Vagina (tissue), 2 donors: ENCODE results near the gene EFNA4. TPM values are rescaled to one million over a fixed set of nuclear protein-coding genes. Genes with fewer than 3 reads are reported as not detected.

Source experiments
- DNase-seq, 2 donors: peaks; one replicate each; pipeline ENCODE4 v3.0.0-alpha.2; 2017; ENCODE audit errors: extremely low spot score in 2 of 2
- H3K27ac ChIP-seq: fragments of 200-600 bp; sonication (generic); one replicate; pipeline ENCODE4 v1.5.1; 2019
- H3K27me3 ChIP-seq: fragments of 200-600 bp; sonication (generic); one replicate; pipeline ENCODE4 v1.5.1; 2019
- H3K36me3 ChIP-seq, 2 donors: fragments of 200-600 bp; sonication (generic); one replicate each; pipeline ENCODE4 v1.5.1; 2017 to 2019
- H3K4me1 ChIP-seq: fragments of 200-600 bp; sonication (generic); one replicate; pipeline ENCODE4 v1.5.1; 2019
- H3K4me3 ChIP-seq, 2 donors: fragments of 200-600 bp; sonication (generic); 1 replicate in 1 of 2; 2 replicates in 1 of 2; pipeline ENCODE4 v1.5.1; 2016 to 2019
- H3K9me3 ChIP-seq: fragments of 200-600 bp; sonication (generic); one replicate; pipeline ENCODE4 v1.5.1; 2019
- CTCF ChIP-seq, 3 experiments: fragments of 450-650 bp in 2 of 3; fragments of 200-600 bp in 1 of 3; sonication (generic) in 1 of 3; IDR thresholded peaks; one replicate each; pipeline ENCODE4 v1.5.1; 2017 to 2019; ENCODE audit warnings: antibody characterized with exemption in 3 of 3, mild to moderate bottlenecking in 2 of 3, moderate library complexity in 2 of 3
- POLR2A ChIP-seq, 2 donors: fragments of 450-650 bp; IDR thresholded peaks; one replicate each; pipeline ENCODE4 v1.6.1; 2017; ENCODE audit warnings: antibody characterized with exemption in 2 of 2, mild to moderate bottlenecking in 2 of 2, moderate library complexity in 2 of 2
- POLR2AphosphoS5 ChIP-seq, 2 donors: sonication (generic); formaldehyde crosslinking; IDR thresholded peaks; one replicate each; pipeline ENCODE4 v1.9.0; 2017; ENCODE audit warnings: antibody characterized with exemption in 2 of 2, mild to moderate bottlenecking in 2 of 2, low read depth in 1 of 2; ENCODE audit not compliant: insufficient read depth in 1 of 2
- intact Hi-C: fragments of 100-400 bp; cut with DNase I; formaldehyde crosslinking; loops from one replicate; pipeline ENCODE4 v1.15.1; 2023
- total RNA-seq: library from RNA; depleted of rRNA; stranded (reverse); fragments of >200 nt; gene quantifications from one replicate; pipeline ENCODE4 v1.2.3, GENCODE V29; 2016

The EFNA4 gene
- total RNA-seq, 1 donor from 2014 or later = 13.8 TPM

GRCh38 chr1:155043301-155043702 is 20.2 kb upstream of the EFNA4 start:
- H3K4me1 ChIP-seq = peaks cover 21% of the 10 kb centered on the region
- intact Hi-C loops = no loop called here

GRCh38 chr1:155043793-155044192 is 19.7 kb upstream of the EFNA4 start:
- Histone ChIP-seq H3K4me3 (no peak overlapping the region), H3K27me3 (no peaks in the 10 kb centered on the region), H3K4me1 (peaks cover 22% of the 10 kb centered on the region), H3K27ac (no peak overlapping the region), H3K36me3 (no peaks in the 10 kb centered on the region), H3K9me3 (no peaks in the 10 kb centered on the region)
- no peak for TF ChIP-seq POLR2AphosphoS5 (IDR thresholded peaks at IDR 0.05; ENCODE audit: insufficient read depth in 1 of 2, low read depth in 1 of 2)
- TF ChIP-seq POLR2A (IDR thresholded peaks at IDR 0.05) = no peak
- TF ChIP-seq CTCF (IDR thresholded peaks at IDR 0.05) = no peak
- no peak for DNase-seq
- intact Hi-C loops = no loop called here

More at GRCh38 chr1:155043301-155043702, 20.2 kb upstream of the EFNA4 start:
- no peak for TF ChIP-seq CTCF (IDR thresholded peaks at IDR 0.05)
- TF ChIP-seq POLR2AphosphoS5 (IDR thresholded peaks at IDR 0.05; ENCODE audit: insufficient read depth in 1 of 2, low read depth in 1 of 2) = no peak
- no peak for TF ChIP-seq POLR2A (IDR thresholded peaks at IDR 0.05)
- no peak overlapping the region for H3K27ac ChIP-seq
- no peaks in the 10 kb centered on the region for H3K9me3 ChIP-seq
- H3K4me3 ChIP-seq = no peak overlapping the region
- no peaks in the 10 kb centered on the region for H3K27me3 ChIP-seq
- no peaks in the 10 kb centered on the region for H3K36me3 ChIP-seq
- DNase-seq = no peak

- Histone ChIP-seq H3K4me3 (no peak overlapping the region), H3K4me1 (peaks cover 22% of the 10 kb centered on the region), H3K9me3 (no peaks in the 10 kb centered on the region), H3K27me3 (no peaks in the 10 kb centered on the region), H3K36me3 (no peaks in the 10 kb centered on the region), H3K27ac (no peak overlapping the region)
- no peak for DNase-seq
- intact Hi-C loops = no loop called here
- TF ChIP-seq POLR2AphosphoS5 (IDR thresholded peaks at IDR 0.05; ENCODE audit: insufficient read depth in 1 of 2, low read depth in 1 of 2) = no peak
- TF ChIP-seq CTCF (IDR thresholded peaks at IDR 0.05) = no peak
- no peak for TF ChIP-seq POLR2A (IDR thresholded peaks at IDR 0.05)
These were observed 19.2 kb upstream of the EFNA4 start for GRCh38 chr1:155044365-155044764.

- peaks cover 25% of the 10 kb centered on the region for H3K4me1 ChIP-seq
- no peak for DNase-seq
- no peaks in the 10 kb centered on the region for H3K27me3 ChIP-seq
- no peak overlapping the region for H3K4me3 ChIP-seq
- intact Hi-C loops = loop anchor here (5.0 kb wide), 1 partner anchor 42 kb away; no protein-coding TSS in a partner anchor
- peak in 1 of 2 donors; percentile 72 for TF ChIP-seq POLR2AphosphoS5 (IDR thresholded peaks at IDR 0.05; ENCODE audit: insufficient read depth in 1 of 2, low read depth in 1 of 2)
- TF ChIP-seq POLR2A (IDR thresholded peaks at IDR 0.05) = no peak
- TF ChIP-seq CTCF (IDR thresholded peaks at IDR 0.05) = peak in 2 of 3 experiments; percentile 51 to 55
- H3K9me3 ChIP-seq = no peaks in the 10 kb centered on the region
- H3K27ac ChIP-seq = no peak overlapping the region
- H3K36me3 ChIP-seq = no peaks in the 10 kb centered on the region
These were observed 18.5 kb upstream of the EFNA4 start for GRCh38 chr1:155044812-155045657.
